Measurements from ENCODE around the gene ARL15.

DNA sequence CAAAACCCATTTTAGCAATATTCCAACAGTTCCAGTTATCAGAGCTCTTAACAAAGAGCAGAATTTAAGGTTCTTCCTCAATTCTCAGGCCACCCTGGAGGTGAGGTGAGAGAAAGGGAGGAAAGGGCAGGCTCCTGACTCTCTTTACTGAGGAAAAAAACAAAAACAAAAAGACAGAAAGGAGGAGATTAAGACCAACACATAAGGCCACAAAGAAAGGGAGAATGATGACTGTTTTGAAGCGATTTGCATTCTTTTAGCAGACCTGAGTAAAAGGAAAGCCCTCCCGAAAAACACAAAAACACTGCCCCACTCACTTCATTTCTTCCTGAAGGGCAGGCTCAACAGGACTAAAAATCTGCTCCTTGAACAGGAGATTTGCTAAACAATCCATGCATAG is 300.5 kb downstream of the ARL15 start:
- TF ChIP-seq, protein P1, sequence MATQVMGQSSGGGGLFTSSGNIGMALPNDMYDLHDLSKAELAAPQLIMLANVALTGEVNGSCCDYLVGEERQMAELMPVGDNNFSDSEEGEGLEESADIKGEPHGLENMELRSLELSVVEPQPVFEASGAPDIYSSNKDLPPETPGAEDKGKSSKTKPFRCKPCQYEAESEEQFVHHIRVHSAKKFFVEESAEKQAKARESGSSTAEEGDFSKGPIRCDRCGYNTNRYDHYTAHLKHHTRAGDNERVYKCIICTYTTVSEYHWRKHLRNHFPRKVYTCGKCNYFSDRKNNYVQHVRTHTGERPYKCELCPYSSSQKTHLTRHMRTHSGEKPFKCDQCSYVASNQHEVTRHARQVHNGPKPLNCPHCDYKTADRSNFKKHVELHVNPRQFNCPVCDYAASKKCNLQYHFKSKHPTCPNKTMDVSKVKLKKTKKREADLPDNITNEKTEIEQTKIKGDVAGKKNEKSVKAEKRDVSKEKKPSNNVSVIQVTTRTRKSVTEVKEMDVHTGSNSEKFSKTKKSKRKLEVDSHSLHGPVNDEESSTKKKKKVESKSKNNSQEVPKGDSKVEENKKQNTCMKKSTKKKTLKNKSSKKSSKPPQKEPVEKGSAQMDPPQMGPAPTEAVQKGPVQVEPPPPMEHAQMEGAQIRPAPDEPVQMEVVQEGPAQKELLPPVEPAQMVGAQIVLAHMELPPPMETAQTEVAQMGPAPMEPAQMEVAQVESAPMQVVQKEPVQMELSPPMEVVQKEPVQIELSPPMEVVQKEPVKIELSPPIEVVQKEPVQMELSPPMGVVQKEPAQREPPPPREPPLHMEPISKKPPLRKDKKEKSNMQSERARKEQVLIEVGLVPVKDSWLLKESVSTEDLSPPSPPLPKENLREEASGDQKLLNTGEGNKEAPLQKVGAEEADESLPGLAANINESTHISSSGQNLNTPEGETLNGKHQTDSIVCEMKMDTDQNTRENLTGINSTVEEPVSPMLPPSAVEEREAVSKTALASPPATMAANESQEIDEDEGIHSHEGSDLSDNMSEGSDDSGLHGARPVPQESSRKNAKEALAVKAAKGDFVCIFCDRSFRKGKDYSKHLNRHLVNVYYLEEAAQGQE (IDR thresholded peaks at IDR 0.05; ENCODE audit: insufficient replicate concordance, low read depth), result no peak
- TF ChIP-seq SPI1 (IDR thresholded peaks at IDR 0.05; ENCODE audit: borderline replicate concordance, low read depth) (no peak), POLR2AphosphoS5 (IDR thresholded peaks at IDR 0.05; ENCODE audit: low read depth) (no peak), GABPA (IDR thresholded peaks at IDR 0.05; ENCODE audit: low read depth) (no peak)
- TF ChIP-seq, protein P2, sequence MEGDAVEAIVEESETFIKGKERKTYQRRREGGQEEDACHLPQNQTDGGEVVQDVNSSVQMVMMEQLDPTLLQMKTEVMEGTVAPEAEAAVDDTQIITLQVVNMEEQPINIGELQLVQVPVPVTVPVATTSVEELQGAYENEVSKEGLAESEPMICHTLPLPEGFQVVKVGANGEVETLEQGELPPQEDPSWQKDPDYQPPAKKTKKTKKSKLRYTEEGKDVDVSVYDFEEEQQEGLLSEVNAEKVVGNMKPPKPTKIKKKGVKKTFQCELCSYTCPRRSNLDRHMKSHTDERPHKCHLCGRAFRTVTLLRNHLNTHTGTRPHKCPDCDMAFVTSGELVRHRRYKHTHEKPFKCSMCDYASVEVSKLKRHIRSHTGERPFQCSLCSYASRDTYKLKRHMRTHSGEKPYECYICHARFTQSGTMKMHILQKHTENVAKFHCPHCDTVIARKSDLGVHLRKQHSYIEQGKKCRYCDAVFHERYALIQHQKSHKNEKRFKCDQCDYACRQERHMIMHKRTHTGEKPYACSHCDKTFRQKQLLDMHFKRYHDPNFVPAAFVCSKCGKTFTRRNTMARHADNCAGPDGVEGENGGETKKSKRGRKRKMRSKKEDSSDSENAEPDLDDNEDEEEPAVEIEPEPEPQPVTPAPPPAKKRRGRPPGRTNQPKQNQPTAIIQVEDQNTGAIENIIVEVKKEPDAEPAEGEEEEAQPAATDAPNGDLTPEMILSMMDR (IDR thresholded peaks at IDR 0.05; ENCODE audit: insufficient read depth, low read length), result no peak
